Hematopoietic multipotent progenitor cell treated with erythropoietin and hydrocortisone succinate and interleukin-3 and kit ligand, for 4 days (in vitro differentiated cells): ENCODE data around the gene CNPY1.

ENCODE experiments used
- DNase-seq: peaks from one replicate; pipeline ENCODE4 v3.0.0-alpha.2; 2015

CNPY1 gene

GRCh38 chr7:155464948-155465739, 81.2 kb downstream of the CNPY1 start:
- DNase-seq = no peak

- no peak for DNase-seq
Measured at GRCh38 chr7:155464183-155464582, 82.2 kb downstream of the CNPY1 start.

GRCh38 chr7:155463114-155463811, 83.1 kb downstream of the CNPY1 start:
- DNase-seq = no peak

GRCh38 chr7:155462163-155462735, 84.1 kb downstream of the CNPY1 start:
- DNase-seq = no peak

- no peak for DNase-seq
Measured at GRCh38 chr7:155461631-155462030, 84.7 kb downstream of the CNPY1 start.

- DNase-seq = no peak
Measured at GRCh38 chr7:155460926-155461613, 85.3 kb downstream of the CNPY1 start.

GRCh38 chr7:155459700-155460461, 86.5 kb downstream of the CNPY1 start:
- DNase-seq = no peak

GRCh38 chr7:155458878-155459699, 87.3 kb downstream of the CNPY1 start:
- DNase-seq = no peak

GRCh38 chr7:155458111-155458877, 88.1 kb downstream of the CNPY1 start, which contains the start of gene EN2:
TSS of gene EN2 (plus strand) at chr7:155458129. CDS start at chr7:155458378, 249 bp downstream.
- DNase-seq = no peak

GRCh38 chr7:155457544-155458110, 88.7 kb downstream of the CNPY1 start:
- no peak for DNase-seq

- DNase-seq = peak; percentile 53
Measured at GRCh38 chr7:155456738-155457543, 89.4 kb downstream of the CNPY1 start.

- no peak for DNase-seq
Measured at GRCh38 chr7:155455776-155456737, 90.3 kb downstream of the CNPY1 start.

GRCh38 chr7:155455132-155455693, 91.1 kb downstream of the CNPY1 start:
- DNase-seq = no peak

GRCh38 chr7:155454183-155455112, 91.9 kb downstream of the CNPY1 start:
- no peak for DNase-seq

GRCh38 chr7:155453296-155454182, 92.8 kb downstream of the CNPY1 start:
- no peak for DNase-seq
